GM23338 (cell line): Measurements from ENCODE around the gene COX4I1. TPM values are rescaled to one million over a fixed set of nuclear protein-coding genes. Genes with fewer than 3 reads are reported as not detected.

Experiments used
- ATAC-seq: fragments of 200-7000 bp; cut with Tn5 transposase; 3 replicates; pipeline ENCODE4 v1.9.1; 2020
- DNase-seq: peaks from one replicate; pipeline ENCODE4 v3.0.0-alpha.2; 2015; ENCODE audit warnings: low spot score
- H2AFZ ChIP-seq: fragments of 200-600 bp; sonication (generic); 2 replicates; pipeline ENCODE4 v1.8.0; 2016; ENCODE audit warnings: antibody characterized with exemption, mild to moderate bottlenecking, moderate library complexity
- H3F3A ChIP-seq: fragments of 200-600 bp; sonication (generic); replicated peaks from 2 replicates; pipeline ENCODE4 v1.8.0; 2017; ENCODE audit warnings: antibody characterized with exemption, mixed run types, low read depth
- H3K27ac ChIP-seq: fragments of 200-600 bp; sonication (generic); 2 replicates; pipeline ENCODE4 v1.6.1; 2016; ENCODE audit warnings: low read depth
- H3K27me3 ChIP-seq: fragments of 200-600 bp; sonication (generic); 2 replicates; pipeline ENCODE4 v1.8.0; 2016; ENCODE audit warnings: mild to moderate bottlenecking, mixed run types, moderate library complexity; ENCODE audit not compliant: insufficient read depth
- H3K36me3 ChIP-seq: fragments of 200-600 bp; sonication (generic); 2 replicates; pipeline ENCODE4 v1.8.0; 2016; ENCODE audit warnings: mild to moderate bottlenecking; ENCODE audit not compliant: insufficient read depth
- H3K4me1 ChIP-seq: fragments of 200-600 bp; sonication (generic); 2 replicates; pipeline ENCODE4 v1.8.0; 2016; ENCODE audit warnings: mild to moderate bottlenecking, moderate library complexity; ENCODE audit not compliant: insufficient read depth
- H3K4me2 ChIP-seq: fragments of 200-600 bp; sonication (generic); 2 replicates; pipeline ENCODE4 v1.7.1; 2017; ENCODE audit warnings: mixed run types
- H3K4me3 ChIP-seq: fragments of 200-600 bp; sonication (generic); 2 replicates; pipeline ENCODE4 v1.6.1; 2016; ENCODE audit warnings: mixed run types
- H3K79me2 ChIP-seq: fragments of 200-600 bp; sonication (generic); replicated peaks from 2 replicates; pipeline ENCODE4 v1.8.0; 2017; ENCODE audit warnings: mild to moderate bottlenecking; ENCODE audit not compliant: insufficient read depth
- H3K9me2 ChIP-seq: fragments of 200-600 bp; sonication (generic); 2 replicates; pipeline ENCODE4 v1.8.0; 2017; ENCODE audit not compliant: insufficient read depth
- H4K20me1 ChIP-seq: fragments of 200-600 bp; sonication (generic); replicated peaks from 2 replicates; pipeline ENCODE4 v1.8.0; 2017; ENCODE audit warnings: mild to moderate bottlenecking; ENCODE audit not compliant: insufficient read depth
- H3K27ac Mint-ChIP-seq: 2 replicates; pipeline ENCODE4 v1.8.0; 2020; ENCODE audit warnings: inconsistent platforms, mild to moderate bottlenecking, moderate library complexity, mixed read lengths
- H3K27me3 Mint-ChIP-seq: 3 replicates; pipeline ENCODE4 v1.8.0; 2022; ENCODE audit warnings: low read depth, mild to moderate bottlenecking, moderate library complexity, mixed read lengths, inconsistent platforms; ENCODE audit not compliant: insufficient read depth, poor library complexity
- H3K36me3 Mint-ChIP-seq: 3 replicates; pipeline ENCODE4 v1.8.0; 2021; ENCODE audit warnings: low read depth, mild to moderate bottlenecking, inconsistent platforms, moderate library complexity, mixed read lengths
- H3K4me1 Mint-ChIP-seq: 3 replicates; pipeline ENCODE4 v1.8.0; 2020; ENCODE audit warnings: mild to moderate bottlenecking, inconsistent platforms, mixed read lengths
- H3K4me3 Mint-ChIP-seq: 3 replicates; pipeline ENCODE4 v1.8.0; 2021; ENCODE audit warnings: moderate library complexity, mild to moderate bottlenecking, inconsistent platforms, mixed read lengths
- H3K9me3 Mint-ChIP-seq: 3 replicates; pipeline ENCODE4 v1.8.0; 2020; ENCODE audit warnings: moderate library complexity, mild to moderate bottlenecking, inconsistent platforms, mixed read lengths
- CREB1 ChIP-seq: fragments of 250-450 bp; sonication (Bioruptor Pico); IDR thresholded peaks from 2 replicates; pipeline ENCODE4 v1.5.0; 2020; ENCODE audit warnings: low read depth, mild to moderate bottlenecking, moderate library complexity
- CTCF ChIP-seq, 2 experiments: fragments of 200-600 bp in 1 of 2; sonication (generic) in 1 of 2; conservative IDR thresholded peaks; 2 replicates each; pipeline versions ENCODE4 v1.5.1 to v1.6.1; 2016 to 2017; ENCODE audit warnings: antibody characterized with exemption in 2 of 2, low read depth in 2 of 2, mild to moderate bottlenecking in 2 of 2, moderate library complexity in 1 of 2
- ETS1 ChIP-seq: IDR thresholded peaks from 2 replicates; pipeline ENCODE4 v1.6.1; 2016; ENCODE audit warnings: antibody characterized with exemption
- EZH2 ChIP-seq: fragments of 200-600 bp; sonication (generic); IDR thresholded peaks from one replicate; pipeline ENCODE4 v1.8.0; 2017; ENCODE audit warnings: antibody characterized with exemption, mild to moderate bottlenecking, low read depth; ENCODE audit not compliant: unreplicated experiment
- JUNB ChIP-seq: IDR thresholded peaks from one replicate; pipeline ENCODE4 v1.6.1; 2016; ENCODE audit warnings: antibody characterized with exemption; ENCODE audit not compliant: unreplicated experiment
- STAT1 ChIP-seq: IDR thresholded peaks from one replicate; pipeline ENCODE4 v1.6.1; 2016; ENCODE audit warnings: antibody characterized with exemption; ENCODE audit not compliant: unreplicated experiment
- ZNF114 ChIP-seq: fragments of 250-450 bp; sonication (Bioruptor Pico); IDR thresholded peaks from 2 replicates; pipeline ENCODE4 v1.5.0; 2020; ENCODE audit warnings: mild to moderate bottlenecking, moderate library complexity
- ZNF331 ChIP-seq: fragments of 250-450 bp; sonication (Bioruptor Pico); IDR thresholded peaks from 2 replicates; pipeline ENCODE4 v1.5.0; 2020; ENCODE audit warnings: low read depth, mild to moderate bottlenecking, moderate library complexity
- polyA plus RNA-seq: library from polyadenylated mRNA; unstranded; fragments of >200 nt; fragmentation: Nextera tagmentation; extraction: Ambion mirVana; gene quantifications from 2 replicates; pipeline ENCODE4 v1.2.1, GENCODE V29; 2016
- total RNA-seq: library from RNA; depleted of rRNA; stranded (reverse); fragments of >200 nt; shearing (Covaris generic); gene quantifications from 2 replicates; pipeline ENCODE4 v1.2.3, GENCODE V29; 2014
- TF ChIP-seq, protein P1 (sequence below): IDR thresholded peaks from one replicate; pipeline ENCODE4 v1.6.1; 2018; ENCODE audit warnings: antibody characterized with exemption; ENCODE audit not compliant: unreplicated experiment

COX4I1 gene
- total and polyA plus RNA-seq, 2 experiments from 2014 or later: 329 to 1,008 TPM

GRCh38 chr16:85774811-85775210 lies 24.7 kb upstream of the COX4I1 start (continued):
- TF ChIP-seq CTCF (conservative IDR thresholded peaks at IDR 0.05; ENCODE audit: low read depth in 2 of 2) (no peak), ETS1 (no peak)

GRCh38 chr16:85777583-85778310 lies 21.7 kb upstream of the COX4I1 start:
- no peaks in the 10 kb centered on the region for H3K79me2 ChIP-seq
- H3K27me3 Mint-ChIP-seq: peaks cover 5% of the 10 kb centered on the region
- no peak overlapping the region for H2AFZ ChIP-seq
- peaks cover under 1% of the 10 kb centered on the region for H4K20me1 ChIP-seq
- H3K9me2 ChIP-seq: no peaks in the 10 kb centered on the region
- peaks cover 26% of the 10 kb centered on the region for H3K36me3 ChIP-seq
- peaks cover 40% of the 10 kb centered on the region for H3K36me3 Mint-ChIP-seq
- no peak overlapping the region for H3K4me3 ChIP-seq
- H3F3A ChIP-seq: 0 out of 2 replicates have a peak, but pooled peaks cover 2% of the 10 kb centered on the region
- no peak overlapping the region for H3K4me3 Mint-ChIP-seq
- ATAC-seq (no peak), DNase-seq (no peak)
- no peaks in the 10 kb centered on the region for H3K4me1 Mint-ChIP-seq
- H3K27ac ChIP-seq: no peak overlapping the region
- no peaks in the 10 kb centered on the region for H3K4me1 ChIP-seq
- no peak for TF ChIP-seq CREB1
- no peak for TF ChIP-seq ZNF114
- no peak for TF ChIP-seq ETS1
- no peak for TF ChIP-seq JUNB
- no peak overlapping the region for H3K27ac Mint-ChIP-seq
- no peak overlapping the region for H3K4me2 ChIP-seq
- H3K9me3 Mint-ChIP-seq: no peaks in the 10 kb centered on the region
- no peaks in the 10 kb centered on the region for H3K27me3 ChIP-seq

- no peak overlapping the region for H3K4me3 Mint-ChIP-seq
- H3K9me3 Mint-ChIP-seq: no peaks in the 10 kb centered on the region
- H3K36me3 Mint-ChIP-seq: peaks cover 45% of the 10 kb centered on the region
- no peak for TF ChIP-seq STAT1
- no peak for TF ChIP-seq CREB1
- no peak for TF ChIP-seq ZNF114
- TF ChIP-seq ZNF331 (CRISPR knock-in tag): no peak
- TF ChIP-seq, protein P1, sequence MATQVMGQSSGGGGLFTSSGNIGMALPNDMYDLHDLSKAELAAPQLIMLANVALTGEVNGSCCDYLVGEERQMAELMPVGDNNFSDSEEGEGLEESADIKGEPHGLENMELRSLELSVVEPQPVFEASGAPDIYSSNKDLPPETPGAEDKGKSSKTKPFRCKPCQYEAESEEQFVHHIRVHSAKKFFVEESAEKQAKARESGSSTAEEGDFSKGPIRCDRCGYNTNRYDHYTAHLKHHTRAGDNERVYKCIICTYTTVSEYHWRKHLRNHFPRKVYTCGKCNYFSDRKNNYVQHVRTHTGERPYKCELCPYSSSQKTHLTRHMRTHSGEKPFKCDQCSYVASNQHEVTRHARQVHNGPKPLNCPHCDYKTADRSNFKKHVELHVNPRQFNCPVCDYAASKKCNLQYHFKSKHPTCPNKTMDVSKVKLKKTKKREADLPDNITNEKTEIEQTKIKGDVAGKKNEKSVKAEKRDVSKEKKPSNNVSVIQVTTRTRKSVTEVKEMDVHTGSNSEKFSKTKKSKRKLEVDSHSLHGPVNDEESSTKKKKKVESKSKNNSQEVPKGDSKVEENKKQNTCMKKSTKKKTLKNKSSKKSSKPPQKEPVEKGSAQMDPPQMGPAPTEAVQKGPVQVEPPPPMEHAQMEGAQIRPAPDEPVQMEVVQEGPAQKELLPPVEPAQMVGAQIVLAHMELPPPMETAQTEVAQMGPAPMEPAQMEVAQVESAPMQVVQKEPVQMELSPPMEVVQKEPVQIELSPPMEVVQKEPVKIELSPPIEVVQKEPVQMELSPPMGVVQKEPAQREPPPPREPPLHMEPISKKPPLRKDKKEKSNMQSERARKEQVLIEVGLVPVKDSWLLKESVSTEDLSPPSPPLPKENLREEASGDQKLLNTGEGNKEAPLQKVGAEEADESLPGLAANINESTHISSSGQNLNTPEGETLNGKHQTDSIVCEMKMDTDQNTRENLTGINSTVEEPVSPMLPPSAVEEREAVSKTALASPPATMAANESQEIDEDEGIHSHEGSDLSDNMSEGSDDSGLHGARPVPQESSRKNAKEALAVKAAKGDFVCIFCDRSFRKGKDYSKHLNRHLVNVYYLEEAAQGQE: no peak
- TF ChIP-seq JUNB: no peak
- no peak for TF ChIP-seq CTCF (conservative IDR thresholded peaks at IDR 0.05; ENCODE audit: low read depth in 2 of 2)
- no peak for TF ChIP-seq EZH2
These were observed 20.6 kb upstream of the COX4I1 start for GRCh38 chr16:85778873-85779272.

More at GRCh38 chr16:85778873-85779272, 20.6 kb upstream of the COX4I1 start:
- H4K20me1 ChIP-seq: peaks cover 11% of the 10 kb centered on the region
- no peak overlapping the region for H3K27ac Mint-ChIP-seq
- H3K27ac ChIP-seq: no peak overlapping the region
- H3K4me1 Mint-ChIP-seq: no peaks in the 10 kb centered on the region
- no peak overlapping the region for H3K4me2 ChIP-seq
- no peaks in the 10 kb centered on the region for H3K9me2 ChIP-seq
- H3K27me3 ChIP-seq: no peaks in the 10 kb centered on the region
- peaks cover 26% of the 10 kb centered on the region for H3K36me3 ChIP-seq
- peaks cover 5% of the 10 kb centered on the region for H3K27me3 Mint-ChIP-seq
- H3K79me2 ChIP-seq: peaks cover 4% of the 10 kb centered on the region; the same call in 1 of the 2 replicates
- no peaks in the 10 kb centered on the region for H3F3A ChIP-seq
- H3K4me1 ChIP-seq: no peaks in the 10 kb centered on the region
- DNase-seq (no peak), ATAC-seq (no peak)
- H3K4me3 ChIP-seq: no peak overlapping the region
- no peak overlapping the region for H2AFZ ChIP-seq
